HepG2 (cell line): ENCODE measurements around the gene ITGA6. TPM values are rescaled to one million over a fixed set of nuclear protein-coding genes. Genes with fewer than 3 reads are reported as not detected.

Experiments
- AGO1 ChIP-seq: fragments of 200-400 bp; formaldehyde crosslinking; IDR thresholded peaks from 2 replicates; pipeline ENCODE4 v1.6.1; 2017; ENCODE audit warnings: mild to moderate bottlenecking, low read depth, low read length, moderate library complexity; ENCODE audit not compliant: poor library complexity, severe bottlenecking
- BCL3 ChIP-seq: sonication (generic); formaldehyde crosslinking; IDR thresholded peaks from 2 replicates; pipeline ENCODE4 v1.5.1; 2020; ENCODE audit warnings: mild to moderate bottlenecking, missing genetic modification reagents, moderate library complexity
- GZF1 ChIP-seq: sonication (generic); formaldehyde crosslinking; IDR thresholded peaks from 2 replicates; pipeline ENCODE4 v1.5.1; 2020; ENCODE audit warnings: mild to moderate bottlenecking, missing genetic modification reagents
- HNRNPH1 ChIP-seq: fragments of 200-400 bp; formaldehyde crosslinking; optimal IDR thresholded peaks from 2 replicates; pipeline ENCODE3; 2017; ENCODE audit warnings: mild to moderate bottlenecking, low read depth, low read length
- HOMEZ ChIP-seq: IDR thresholded peaks from 2 replicates; pipeline ENCODE4 v1.6.1; 2016; ENCODE audit warnings: low read depth
- JARID2 ChIP-seq: sonication (generic); formaldehyde crosslinking; IDR thresholded peaks from 2 replicates; pipeline ENCODE4 v1.8.1; 2023; ENCODE audit warnings: missing genetic modification reagents, inconsistent platforms; ENCODE audit not compliant: insufficient replicate concordance
- KIAA2018 ChIP-seq: sonication (generic); formaldehyde crosslinking; IDR thresholded peaks from 2 replicates; pipeline ENCODE4 v1.5.0; 2020; ENCODE audit warnings: mild to moderate bottlenecking, missing genetic modification reagents, borderline replicate concordance
- MTF2 ChIP-seq: sonication (generic); formaldehyde crosslinking; IDR thresholded peaks from 2 replicates; pipeline ENCODE4 v1.5.0; 2020; ENCODE audit warnings: missing genetic modification reagents, borderline replicate concordance
- PATZ1 ChIP-seq: sonication (generic); formaldehyde crosslinking; IDR thresholded peaks from 2 replicates; pipeline ENCODE4 v1.4.0; 2020; ENCODE audit warnings: missing genetic modification reagents
- RXRB ChIP-seq: IDR thresholded peaks from 2 replicates; pipeline ENCODE4 v1.6.1; 2016; ENCODE audit warnings: borderline replicate concordance, missing genetic modification reagents, missing compliant biosample characterization
- SNAPC5 ChIP-seq: sonication (generic); formaldehyde crosslinking; IDR thresholded peaks from 2 replicates; pipeline ENCODE4 v1.8.1; 2023; ENCODE audit warnings: mild to moderate bottlenecking, missing genetic modification reagents, borderline replicate concordance
- ZBTB3 ChIP-seq: sonication (generic); formaldehyde crosslinking; IDR thresholded peaks from 2 replicates; pipeline ENCODE4 v1.4.0; 2020; ENCODE audit warnings: low read depth, mild to moderate bottlenecking, moderate library complexity, missing genetic modification reagents, borderline replicate concordance
- ZNF564 ChIP-seq: sonication (generic); formaldehyde crosslinking; IDR thresholded peaks from 2 replicates; pipeline ENCODE4 v1.8.1; 2023; ENCODE audit warnings: mild to moderate bottlenecking, missing genetic modification reagents
- ZNF724P ChIP-seq: sonication (generic); formaldehyde crosslinking; IDR thresholded peaks from 2 replicates; pipeline ENCODE4 v1.8.0; 2022; ENCODE audit warnings: missing genetic modification reagents, borderline replicate concordance
- polyA plus RNA-seq, 8 experiments: library from polyadenylated mRNA; depleted of rRNA in 3 of 8; stranded (reverse) in 7 of 8; unstranded in 1 of 8; fragments of >200 nt; fragmentation: Illumina TruSeq in 4 of 8; extraction: Trizol in 4 of 8; gene quantifications; 2 replicates each; pipeline versions ENCODE4 v1.2.1 to v1.2.3, GENCODE V29; 2011 to 2016; ENCODE audit warnings: low read depth in 4 of 8, missing spikeins in 1 of 8, mixed read lengths in 1 of 8; ENCODE audit not compliant: insufficient read depth in 1 of 8
- total RNA-seq, 5 experiments: library from RNA; depleted of rRNA; stranded (reverse); fragments of >200 nt; fragmentation: Illumina TruSeq; extraction: Trizol; gene quantifications; 2 replicates each; pipeline ENCODE4 v1.2.3, GENCODE V29; 2016; ENCODE audit warnings: low read depth in 1 of 5

Gene ITGA6
- total and polyA plus RNA-seq, 2 of the 13 experiments (the other 11 are each of a cell fraction or from before 2014, with no cell fraction given): 24.0 to 92.5 TPM

- TF ChIP-seq RXRB (CRISPR knock-in tag) (no peak), ZNF564 (0 out of 2 replicates have a peak, but pooled peaks have one; percentile 1), SNAPC5 (0 out of 2 replicates have a peak, but pooled peaks have one; percentile 52), ZNF724P (no peak), ZBTB3 (CRISPR knock-in tag) (no peak), BCL3 (CRISPR knock-in tag) (no peak), MTF2 (CRISPR knock-in tag) (no peak), KIAA2018 (no peak), JARID2 (CRISPR knock-in tag) (no peak), HNRNPH1 (no peak), AGO1 (peak; percentile 5), HOMEZ (CRISPR knock-in tag) (no peak), GZF1 (CRISPR knock-in tag) (no peak), PATZ1 (CRISPR knock-in tag) (peak; percentile 83)
Observed at GRCh38 chr2:172427990-172428831, 825 bp downstream of the ITGA6 start (continued).
